Left renal pelvis (tissue), 4 donors: ENCODE data around the gene ATP6V1B1. TPM values are rescaled to one million over a fixed set of nuclear protein-coding genes. Genes with fewer than 3 reads are reported as not detected.

ENCODE experiments used
- DNase-seq, 4 donors: peaks; one replicate each; pipeline ENCODE4 v3.0.0-alpha.2; 2013; ENCODE audit warnings: low read depth in 4 of 4, low spot score in 3 of 4
- polyA plus RNA-seq, 4 donors: library from polyadenylated mRNA; unstranded; fragments of 120-200 nt; gene quantifications; one replicate each; pipeline ENCODE4 v1.2.1, GENCODE V29; 2013; ENCODE audit not compliant: insufficient read length in 4 of 4

The ATP6V1B1 gene
- polyA plus RNA-seq, 4 donors: 1.5 to 80.6 (median 64.2) TPM

DNA sequence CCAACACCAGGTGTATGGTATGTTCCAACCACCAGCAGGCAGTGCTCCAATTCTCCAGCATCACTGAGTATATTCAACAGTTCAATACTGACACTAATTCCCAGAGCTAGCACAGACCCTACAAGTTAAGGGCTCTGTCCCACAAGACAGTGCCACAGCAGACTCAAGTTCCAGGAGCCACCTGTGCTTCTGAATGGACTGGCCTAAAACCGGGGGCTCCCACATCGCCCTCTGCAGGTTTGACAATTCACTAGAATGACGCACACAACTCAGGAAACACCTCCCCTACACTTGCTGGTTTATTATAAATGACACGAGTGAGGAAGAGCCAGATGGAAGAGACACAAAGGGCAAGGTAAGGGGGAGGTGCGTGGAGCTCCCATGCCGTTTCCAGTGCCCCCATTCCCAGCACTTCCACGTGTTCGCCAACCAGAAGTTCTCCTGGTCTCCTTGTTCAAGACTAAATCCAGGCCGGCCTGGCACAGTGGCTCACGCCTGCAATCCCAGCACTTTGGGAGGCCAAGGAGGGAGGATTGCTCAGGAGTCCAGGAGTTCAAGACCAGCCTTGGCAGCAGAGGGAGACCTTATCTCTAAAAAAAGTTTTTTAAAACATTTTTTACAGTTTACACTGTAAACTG, 12.2 kb upstream of the ATP6V1B1 start:
- no peak for DNase-seq

DNA sequence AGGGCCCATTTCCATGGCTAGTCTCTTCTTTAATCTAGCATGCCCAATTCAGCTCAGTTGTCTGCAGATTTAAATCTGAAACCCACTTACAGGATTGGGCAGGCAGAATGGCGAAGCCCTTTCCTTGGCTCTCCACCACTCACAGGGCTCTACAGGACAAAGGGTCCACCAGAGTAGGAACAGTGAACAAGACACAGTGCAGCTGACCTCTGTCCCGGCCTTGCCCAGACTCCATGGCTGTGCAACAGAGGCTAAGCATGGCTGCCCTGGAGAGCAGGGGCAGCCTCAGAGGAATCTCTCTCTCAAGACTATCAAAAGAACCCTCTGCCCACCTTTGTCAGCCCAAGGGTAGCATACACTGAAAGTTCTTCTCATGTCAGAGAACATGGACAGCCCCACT, 9.7 kb upstream of the ATP6V1B1 start:
- DNase-seq: no peak

DNA sequence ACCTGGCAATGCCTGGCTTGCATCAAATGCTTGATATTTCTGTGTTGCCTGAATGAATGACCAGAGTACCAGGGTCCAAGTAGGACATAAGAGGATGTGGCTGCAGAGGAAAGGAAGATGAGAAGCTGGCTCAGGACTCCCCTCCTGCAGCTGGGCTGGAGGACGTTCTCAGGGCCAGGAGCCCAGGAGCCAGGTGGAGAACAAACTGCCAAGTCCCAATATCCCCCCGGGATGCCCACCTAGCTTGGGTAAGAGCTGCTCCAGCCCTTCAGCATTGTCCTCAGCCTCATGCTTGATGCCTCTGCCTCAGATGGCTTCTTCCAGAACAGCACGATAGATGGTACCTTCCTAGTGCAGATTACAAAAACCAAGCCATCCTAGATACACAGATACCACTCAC, 8.6 kb upstream of the ATP6V1B1 start:
- no peak for DNase-seq

DNA sequence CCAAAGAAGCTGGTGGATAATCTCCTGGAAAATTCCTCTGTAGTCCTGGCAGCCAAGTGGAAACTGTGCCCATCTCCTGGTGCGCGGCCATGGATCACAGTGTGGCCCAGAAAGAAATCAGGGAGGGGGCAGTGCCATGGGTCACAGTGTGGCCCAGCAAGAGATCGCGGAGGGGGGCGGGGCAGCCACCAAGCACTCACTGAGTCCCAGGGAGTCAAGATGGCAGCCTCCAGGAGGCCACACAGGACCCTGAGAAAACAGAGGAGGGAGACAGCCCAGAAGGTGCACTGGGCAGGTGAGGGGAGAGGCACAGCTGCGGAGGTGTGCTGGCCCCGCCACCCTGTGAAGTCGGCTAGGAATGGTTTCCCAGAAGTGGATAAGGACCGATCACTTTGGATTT, 8.1 kb upstream of the ATP6V1B1 start:
- DNase-seq: no peak

DNA sequence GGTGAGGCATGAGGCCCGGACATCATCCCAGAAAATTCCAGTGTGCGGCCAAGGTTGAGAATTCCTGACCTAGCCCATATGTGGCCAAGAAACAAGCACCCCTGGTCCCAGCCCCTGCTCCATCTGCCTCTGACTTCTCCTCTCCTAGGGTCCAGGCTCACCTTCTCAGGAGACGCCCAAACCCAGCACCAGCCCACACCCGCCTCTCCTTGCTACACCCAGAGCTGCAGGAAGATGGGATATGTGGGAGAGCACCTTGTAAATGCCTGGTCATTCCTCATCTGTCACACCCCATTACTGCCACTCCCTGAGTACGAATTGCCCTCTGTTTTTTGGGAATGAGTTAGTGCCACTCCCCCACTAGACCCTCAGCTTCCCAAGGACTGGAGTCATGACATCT, 7.3 kb upstream of the ATP6V1B1 start:
- DNase-seq: no peak

DNA sequence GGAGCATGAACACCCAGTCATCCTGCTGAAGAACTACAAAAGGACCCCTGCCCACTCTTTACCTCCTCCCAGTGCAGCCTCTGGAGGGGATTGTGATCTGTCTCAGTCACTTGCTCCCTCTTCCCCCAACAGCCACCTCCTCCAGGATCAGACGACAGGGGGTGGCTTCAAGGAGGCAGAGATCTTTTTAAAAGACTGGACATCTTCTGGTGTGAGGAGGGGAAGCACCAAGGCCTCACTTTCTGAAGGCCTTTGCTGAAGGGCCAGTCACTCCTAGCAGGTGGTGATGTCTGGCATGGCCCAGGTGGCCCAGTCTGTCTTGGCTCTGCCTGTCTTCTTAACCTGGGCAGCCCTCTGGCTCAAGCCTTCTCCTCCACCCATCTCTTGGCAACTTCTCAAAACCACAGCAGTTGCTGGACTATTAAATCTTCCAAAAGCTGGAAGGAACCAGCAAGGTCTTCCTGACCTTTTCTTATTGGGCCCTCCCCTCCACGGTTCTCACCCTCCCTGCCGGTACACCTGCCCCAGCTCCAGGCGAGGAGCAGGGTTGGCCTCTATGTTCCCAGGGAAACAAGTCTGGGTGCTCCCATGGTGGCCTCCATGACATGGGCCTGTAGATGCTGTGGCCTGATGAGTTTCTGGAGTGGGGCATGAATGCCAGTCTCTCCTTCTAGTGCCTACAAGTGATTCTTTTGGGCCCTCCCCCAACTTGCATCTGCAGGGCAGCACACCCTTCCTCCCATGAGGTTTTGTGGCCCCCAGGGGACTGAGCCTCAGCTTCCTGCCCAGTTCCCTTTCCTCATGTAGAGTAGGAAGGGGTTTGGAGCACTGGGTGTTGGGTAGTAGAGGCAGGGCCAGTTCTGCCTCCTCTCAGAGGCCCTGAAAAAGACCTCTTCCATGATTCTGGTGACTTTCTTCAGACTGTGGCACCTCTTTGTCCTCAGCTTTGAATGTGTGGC, 5.0 kb upstream of the ATP6V1B1 start:
- DNase-seq: no peak

DNA sequence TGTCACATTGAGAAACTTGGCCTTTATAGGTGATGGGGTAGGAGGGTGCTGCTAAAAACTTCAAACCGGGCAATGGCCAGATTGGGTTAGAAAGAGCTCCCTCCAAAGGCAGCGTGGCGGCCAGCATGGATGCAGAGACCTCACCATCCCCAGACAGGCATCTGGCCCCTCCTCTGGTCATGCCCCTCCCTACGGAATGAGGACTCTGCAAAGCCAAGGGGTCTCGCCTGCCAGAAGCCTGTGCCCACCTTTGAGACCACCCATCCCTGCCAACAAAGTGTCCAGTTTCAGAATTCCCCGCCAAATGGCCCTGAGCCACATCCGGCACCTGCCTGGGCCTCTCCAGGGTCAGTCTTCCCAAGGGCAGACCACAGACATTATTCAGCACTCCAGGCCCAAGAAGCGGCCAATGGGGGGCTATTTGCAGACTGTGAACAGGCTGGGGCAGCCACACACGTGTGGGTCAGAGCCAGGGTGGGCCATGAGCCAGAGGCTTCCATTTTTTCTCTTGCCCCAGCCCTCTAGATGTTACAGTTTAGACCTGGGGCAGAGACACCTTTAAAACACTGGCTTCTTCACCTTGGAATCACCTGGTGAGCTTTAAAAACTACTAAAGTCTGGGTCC, 4.2 kb upstream of the ATP6V1B1 start:
- no peak for DNase-seq

DNA sequence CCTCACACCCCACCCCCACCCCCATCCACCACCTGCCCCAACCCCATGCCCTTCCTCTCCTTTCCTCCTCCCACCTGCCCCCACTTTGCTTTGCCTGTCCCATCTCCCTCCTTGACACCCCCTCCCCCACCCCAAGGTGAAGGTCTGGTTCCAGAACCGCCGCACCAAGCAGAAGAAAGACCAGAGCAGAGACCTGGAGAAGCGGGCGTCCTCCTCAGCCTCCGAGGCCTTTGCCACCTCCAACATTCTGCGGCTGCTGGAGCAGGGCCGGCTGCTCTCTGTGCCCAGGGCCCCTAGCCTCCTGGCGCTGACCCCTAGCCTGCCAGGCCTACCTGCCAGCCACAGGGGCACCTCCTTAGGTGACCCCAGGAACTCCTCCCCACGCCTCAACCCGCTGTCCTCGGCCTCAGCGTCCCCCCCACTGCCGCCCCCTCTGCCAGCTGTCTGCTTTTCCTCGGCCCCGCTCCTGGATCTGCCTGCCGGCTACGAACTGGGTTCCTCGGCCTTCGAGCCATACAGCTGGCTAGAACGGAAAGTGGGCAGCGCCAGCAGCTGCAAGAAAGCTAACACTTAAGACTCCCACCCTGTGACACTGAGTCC, 3.0 kb upstream of the ATP6V1B1 start:
- DNase-seq: no peak

DNA sequence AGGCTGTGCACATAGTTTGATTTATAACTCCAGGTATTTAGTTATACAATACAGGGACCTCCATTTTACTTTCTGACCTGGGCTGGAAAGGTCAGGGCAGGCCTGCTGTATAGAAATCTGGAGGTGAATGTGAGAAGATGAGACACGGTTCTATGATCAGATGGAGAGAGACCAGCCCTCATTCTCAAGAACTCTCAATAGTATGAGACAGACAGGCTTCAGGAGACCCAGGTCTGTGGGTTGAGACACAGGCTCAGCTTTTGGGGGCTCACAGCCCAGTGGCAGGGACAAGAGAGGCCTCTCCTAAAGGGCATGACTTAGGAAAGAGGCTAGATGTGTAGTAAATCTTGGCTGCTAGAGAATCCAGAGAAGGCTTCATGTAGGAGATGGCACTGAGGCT, 719 bp upstream of the ATP6V1B1 start:
- DNase-seq: no peak

DNA sequence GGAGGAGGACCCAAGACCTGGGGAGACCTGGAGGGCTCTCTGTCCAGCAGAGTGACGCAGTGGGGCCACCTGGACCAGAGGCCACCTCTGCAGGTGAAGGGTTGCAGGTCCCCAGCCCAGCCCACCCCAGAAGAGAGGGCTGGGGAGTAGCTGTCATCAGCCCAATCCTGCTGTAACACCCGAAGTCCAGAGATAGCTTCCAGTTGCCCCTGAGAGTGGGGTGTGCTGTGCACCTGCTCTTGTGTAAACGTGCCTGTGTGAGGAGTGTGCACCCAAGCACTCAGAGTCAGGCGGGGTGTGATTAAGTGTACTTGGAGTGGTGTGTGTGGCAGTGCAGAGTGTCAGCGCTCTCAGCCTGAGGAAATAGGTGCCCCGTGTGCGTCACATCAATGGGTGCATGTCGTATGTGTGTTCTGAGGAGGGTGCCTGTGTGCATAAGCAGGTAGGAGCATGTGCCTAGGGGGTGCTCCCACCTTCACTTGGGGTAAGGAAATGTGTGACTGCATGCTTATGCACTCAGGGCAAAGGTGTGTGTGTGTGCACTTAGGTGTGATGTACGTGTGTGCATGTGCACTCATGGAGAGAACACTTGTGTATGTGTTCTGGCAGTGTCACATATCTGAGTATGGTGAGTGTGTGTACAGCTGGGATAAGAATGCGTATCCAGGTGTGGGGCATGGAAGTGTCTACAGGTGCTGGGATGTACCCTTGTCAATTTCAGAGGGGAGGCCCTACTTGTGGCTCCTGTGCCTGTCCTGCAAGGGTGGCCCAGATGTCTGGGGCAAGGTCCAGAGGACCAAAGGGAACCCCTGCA, 672 bp downstream of the ATP6V1B1 start:
- no peak for DNase-seq

DNA sequence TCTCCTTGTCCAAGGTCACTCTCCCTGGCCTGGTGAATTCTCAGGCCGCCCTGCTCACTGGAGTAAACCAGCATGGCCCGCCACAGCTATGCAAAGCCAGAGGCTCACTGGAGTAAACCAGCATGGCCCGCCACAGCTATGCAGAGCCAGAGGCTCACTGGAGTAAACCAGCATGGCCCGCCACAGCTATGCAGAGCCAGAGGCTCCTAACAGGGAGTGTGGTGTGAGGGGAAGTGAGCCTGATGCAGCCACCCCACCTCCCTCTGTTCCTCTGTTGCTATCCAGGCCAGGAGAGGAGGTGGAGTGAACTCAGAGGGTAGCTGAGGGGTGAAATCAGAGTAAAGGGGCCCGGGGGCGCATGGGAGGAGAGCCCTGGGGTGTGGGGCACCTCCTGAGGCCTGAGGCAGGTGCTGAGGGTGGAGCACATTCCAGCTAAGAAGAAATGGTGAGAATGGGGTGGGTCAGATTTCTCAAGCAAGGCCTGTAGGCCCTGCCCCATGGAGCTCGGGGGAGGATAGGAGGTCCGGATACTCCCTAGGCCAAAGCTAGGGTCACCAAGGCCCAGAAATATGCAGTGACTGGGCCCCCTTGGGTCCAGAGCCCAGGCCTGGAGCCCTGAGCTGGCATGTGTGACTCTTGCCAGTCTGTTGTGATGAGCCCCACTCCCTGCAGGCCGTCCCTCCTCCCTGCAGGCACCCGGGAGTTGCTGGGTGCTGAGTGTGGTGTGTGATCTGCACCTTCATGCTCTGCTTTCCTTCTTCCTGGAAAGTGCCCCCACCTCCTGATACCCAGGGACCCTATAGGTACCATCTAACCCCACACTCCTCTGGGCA, 1.5 kb downstream of the ATP6V1B1 start:
- DNase-seq: no peak

DNA sequence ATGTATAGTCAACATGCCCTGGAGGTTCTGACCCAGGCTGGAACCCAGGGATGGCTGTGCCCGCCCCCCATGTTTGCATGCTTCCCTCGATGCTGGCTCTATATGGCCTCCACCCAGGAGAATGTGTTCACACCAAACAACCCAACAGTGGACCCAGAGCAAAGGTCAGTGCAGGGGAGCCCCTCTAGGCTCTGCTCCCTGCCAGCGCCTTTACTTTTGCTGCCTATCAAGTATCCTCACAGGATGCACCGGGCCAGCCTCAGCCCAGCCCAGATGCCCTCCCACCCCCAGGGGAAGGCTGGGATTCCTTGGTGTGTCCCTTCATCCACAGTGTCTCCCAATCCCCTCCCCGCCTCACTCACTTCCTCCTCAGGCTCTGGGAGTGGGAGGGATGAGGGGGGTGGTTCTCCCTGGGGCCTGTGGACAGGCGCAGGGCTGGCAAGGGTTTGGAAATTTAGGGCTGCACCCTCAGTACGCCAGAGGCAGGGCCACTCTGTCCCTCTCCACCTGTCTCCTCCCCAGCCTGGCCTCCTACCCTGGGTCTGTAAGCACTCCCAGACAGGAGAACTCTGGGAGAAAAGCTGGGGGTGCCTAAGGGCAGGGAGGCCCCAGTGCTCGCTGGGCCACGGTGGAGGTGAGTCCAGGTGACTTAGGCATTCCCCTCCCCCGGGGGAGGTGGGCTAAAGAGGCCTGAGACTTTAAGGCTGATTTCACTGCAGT, 2.3 kb downstream of the ATP6V1B1 start:
- no peak for DNase-seq

DNA sequence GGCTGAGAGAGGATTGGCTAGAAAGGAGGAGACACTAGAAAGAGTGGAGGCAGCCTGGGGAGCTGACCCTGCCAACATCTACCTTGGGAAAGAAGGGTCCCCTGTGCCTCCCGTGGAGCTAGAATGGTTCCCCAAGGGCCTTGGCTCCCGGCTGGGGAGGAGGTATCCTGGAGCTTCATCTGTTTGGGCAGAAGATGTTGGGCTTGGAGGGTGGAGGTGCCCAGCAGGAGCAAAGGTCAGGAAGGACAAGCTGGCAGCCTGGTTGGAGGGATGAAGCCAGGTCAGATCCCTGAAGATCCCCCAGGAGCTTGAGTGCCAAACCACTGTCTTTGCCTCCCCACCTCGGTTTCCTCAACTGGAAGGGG, 2.9 kb downstream of the ATP6V1B1 start:
- no peak for DNase-seq

DNA sequence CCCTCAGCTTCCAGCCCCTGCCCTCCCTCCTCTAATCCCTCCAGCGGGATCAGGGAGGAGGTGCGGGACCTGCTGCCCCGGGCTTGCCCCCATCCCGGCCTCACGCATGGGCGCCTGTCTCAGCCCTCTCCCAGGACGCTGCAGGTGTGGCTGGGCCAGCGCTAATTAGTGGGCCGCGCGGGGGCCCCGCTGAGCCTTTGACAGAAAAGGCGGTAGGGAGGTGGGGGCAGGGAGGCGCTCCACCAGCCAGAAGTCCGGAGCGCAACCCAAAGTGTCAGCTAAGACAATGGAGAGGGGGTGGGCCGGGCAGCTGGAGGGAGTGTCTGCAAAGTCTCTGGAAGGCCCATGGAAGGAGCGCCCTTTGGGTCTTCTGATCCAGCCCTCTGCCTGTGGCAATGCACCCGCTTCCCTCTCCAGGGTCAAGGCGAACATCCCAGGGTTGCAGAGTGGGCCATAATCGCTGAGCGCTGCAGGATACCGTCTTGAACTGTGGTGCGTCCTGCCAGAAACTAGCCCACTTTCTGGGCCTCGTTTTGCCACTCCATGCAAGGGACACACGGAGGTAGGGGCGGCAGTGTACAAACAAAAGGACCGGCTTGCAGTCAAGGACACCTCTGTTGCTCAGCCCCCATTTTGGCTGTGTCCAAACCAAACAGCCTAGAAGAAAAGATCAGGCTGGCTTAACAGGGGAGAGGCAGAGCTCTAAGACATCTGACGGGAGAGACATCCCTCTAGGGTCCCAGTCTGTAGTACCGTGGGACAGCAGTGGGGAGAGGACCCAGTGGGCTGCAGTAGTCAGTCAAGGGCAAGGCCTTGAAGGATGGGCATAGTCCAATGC, 3.5 kb downstream of the ATP6V1B1 start:
- no peak for DNase-seq

DNA sequence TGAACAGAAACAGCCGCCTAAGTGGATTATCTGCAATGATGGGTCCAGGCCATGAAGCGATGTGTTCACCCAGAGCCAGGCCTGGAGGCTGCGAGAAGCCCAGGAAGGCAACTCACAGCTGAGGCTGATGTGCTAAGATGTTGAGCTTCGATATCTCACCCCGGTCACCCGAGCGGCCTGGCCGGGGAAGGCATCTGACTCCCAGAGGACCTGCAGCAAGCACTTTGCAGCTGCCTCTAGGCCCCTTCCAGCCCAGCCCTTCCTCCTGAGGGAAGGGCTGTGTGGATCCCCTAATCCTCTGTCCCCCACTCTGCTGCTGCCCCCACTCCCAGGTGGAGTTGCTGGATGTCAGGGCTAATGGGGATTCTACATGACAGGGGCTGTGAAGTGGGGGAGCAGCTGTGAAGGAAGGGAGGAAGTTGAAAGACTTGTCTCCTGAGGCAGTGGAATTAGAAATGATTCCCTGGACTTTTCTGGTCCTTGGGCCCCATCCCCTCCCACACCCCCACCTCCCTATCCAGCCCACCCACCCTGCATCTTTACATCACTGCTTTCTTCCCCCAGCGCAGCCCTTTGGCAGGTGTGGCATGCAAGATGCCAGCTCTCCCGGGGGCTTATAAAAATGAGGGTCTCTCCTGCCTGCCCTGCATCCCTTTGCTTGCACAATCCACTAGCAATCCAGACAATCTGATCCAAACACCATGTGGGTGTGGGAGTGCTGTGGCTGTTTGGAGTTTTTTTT, 4.3 kb downstream of the ATP6V1B1 start:
- no peak for DNase-seq

DNA sequence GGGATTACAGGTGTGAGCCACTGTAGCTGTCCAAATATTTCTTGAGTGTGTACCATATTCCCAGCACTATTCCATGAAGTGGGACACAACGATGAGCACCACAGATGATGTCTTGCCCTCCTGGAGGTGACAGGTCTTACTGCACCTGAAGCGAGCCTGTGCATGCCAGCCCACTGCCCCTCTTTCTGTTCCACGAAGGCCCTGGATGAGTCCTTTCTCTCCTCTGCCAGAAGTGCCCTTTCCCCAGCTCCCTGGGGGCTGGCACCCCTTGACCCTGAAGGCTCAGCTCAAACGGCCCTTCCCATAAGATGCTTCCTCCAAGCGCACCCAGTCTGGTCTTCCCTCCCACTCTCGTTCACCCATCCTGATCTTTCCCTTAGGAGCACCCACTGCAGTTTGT, 5.5 kb downstream of the ATP6V1B1 start:
- no peak for DNase-seq

DNA sequence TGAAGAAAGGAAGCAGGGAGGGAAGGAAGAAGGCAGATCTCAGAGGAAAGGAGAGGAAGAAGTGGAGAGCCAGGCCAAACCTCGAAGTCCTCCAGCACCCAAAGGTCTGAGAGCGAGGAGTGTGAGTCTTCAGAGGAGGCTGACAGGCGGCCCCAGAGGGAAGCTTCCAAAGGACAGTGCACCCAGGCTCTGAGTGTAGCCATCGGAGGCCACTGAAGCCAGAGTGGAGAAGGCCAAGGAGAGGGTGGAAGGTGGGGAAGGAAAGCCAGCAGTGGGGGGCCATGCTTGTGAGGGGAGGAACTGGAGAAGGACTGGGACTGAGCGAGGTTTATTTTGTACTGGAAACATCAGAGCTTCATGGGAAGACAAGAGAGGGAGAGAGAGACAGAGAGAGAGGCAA, 6.0 kb downstream of the ATP6V1B1 start:
- no peak for DNase-seq
